DND-41 (cell line): ENCODE results near the gene JOSD2.
"Not testable (repeated sequence)": the region's sequence is repeated elsewhere in the genome, so short reads cannot be mapped to it uniquely, and the experiment has no call there.

ENCODE experiments used
- ATAC-seq: fragments of 200-7000 bp; cut with Tn5 transposase; 3 replicates; pipeline ENCODE4 v1.9.1; 2021; ENCODE audit warnings: low read depth; ENCODE audit not compliant: insufficient read depth
- DNase-seq: peaks from one replicate; pipeline ENCODE4 v3.0.0-alpha.2; 2020
- H2AFZ ChIP-seq: 2 replicates; pipeline ENCODE4 v1.6.0; 2012; ENCODE audit warnings: low read depth, low read length
- H3K27ac ChIP-seq: 2 replicates; pipeline ENCODE4 v1.5.1; 2012; ENCODE audit warnings: low read length, inconsistent platforms
- H3K27me3 ChIP-seq: fragments of 200-600 bp; sonication (generic); 2 replicates; pipeline ENCODE4 v1.6.0; 2012; ENCODE audit warnings: low read length, mild to moderate bottlenecking, inconsistent platforms; ENCODE audit not compliant: insufficient read depth, poor library complexity
- H3K36me3 ChIP-seq: 2 replicates; pipeline ENCODE4 v1.5.1; 2012; ENCODE audit warnings: low read length, inconsistent platforms; ENCODE audit not compliant: insufficient read depth
- H3K4me1 ChIP-seq: 2 replicates; pipeline ENCODE4 v1.5.1; 2012; ENCODE audit warnings: mild to moderate bottlenecking, low read length; ENCODE audit not compliant: insufficient read depth
- H3K4me2 ChIP-seq: 2 replicates; pipeline ENCODE4 v1.6.0; 2012; ENCODE audit warnings: mild to moderate bottlenecking, moderate library complexity, low read length, inconsistent platforms; ENCODE audit not compliant: insufficient read depth
- H3K4me3 ChIP-seq, 2 experiments: fragments of 200-600 bp in 1 of 2; shearing (Covaris generic) in 1 of 2; 2 replicates each; pipeline ENCODE4 v1.5.1; 2012 to 2016; ENCODE audit warnings: inconsistent platforms in 2 of 2, low read length in 2 of 2, mild to moderate bottlenecking in 2 of 2, low read depth in 1 of 2, moderate library complexity in 1 of 2
- H3K79me2 ChIP-seq: 2 replicates; pipeline ENCODE4 v1.6.0; 2012; ENCODE audit warnings: low read length, inconsistent platforms; ENCODE audit not compliant: insufficient read depth
- H3K9ac ChIP-seq: 2 replicates; pipeline ENCODE4 v1.6.0; 2012; ENCODE audit warnings: low read depth, mild to moderate bottlenecking, inconsistent platforms, low read length, moderate library complexity
- H3K9me3 ChIP-seq: 2 replicates; pipeline ENCODE4 v1.5.1; 2012; ENCODE audit warnings: low read length, moderate library complexity, mild to moderate bottlenecking, inconsistent platforms; ENCODE audit not compliant: insufficient read depth, severe bottlenecking
- H4K20me1 ChIP-seq: 2 replicates; pipeline ENCODE4 v1.6.0; 2012; ENCODE audit warnings: low read length; ENCODE audit not compliant: insufficient read depth
- CTCF ChIP-seq: IDR thresholded peaks from 2 replicates; pipeline ENCODE4 v1.5.1; 2012; ENCODE audit warnings: borderline replicate concordance, low read length, moderate library complexity, mild to moderate bottlenecking; ENCODE audit not compliant: poor library complexity, severe bottlenecking; ENCODE audit errors: extremely low read depth
- EZH2 ChIP-seq: IDR thresholded peaks from 3 replicates; pipeline ENCODE4 v1.6.1; 2012; ENCODE audit warnings: borderline replicate concordance, low read depth, mild to moderate bottlenecking, moderate library complexity, low read length, inconsistent platforms; ENCODE audit not compliant: severe bottlenecking

JOSD2 gene

GRCh38 chr19:50532952-50533351 lies 22.0 kb upstream of the JOSD2 start:
- H3K27ac ChIP-seq: no peak overlapping the region
- no peaks in the 10 kb centered on the region for H3K4me1 ChIP-seq
- H3K36me3 ChIP-seq: no peaks in the 10 kb centered on the region
- no peak overlapping the region for H2AFZ ChIP-seq
- TF ChIP-seq CTCF (no peak), EZH2 (no peak)
- no peak overlapping the region for H3K4me2 ChIP-seq
- DNase-seq (no peak), ATAC-seq (no peak)
- H4K20me1 ChIP-seq: no peaks in the 10 kb centered on the region
- H3K4me3 ChIP-seq: no peak overlapping the region
- H3K9ac ChIP-seq: no peak overlapping the region
- H3K79me2 ChIP-seq: no peaks in the 10 kb centered on the region
- no peaks in the 10 kb centered on the region for H3K27me3 ChIP-seq
- peaks cover 10% of the 10 kb centered on the region for H3K9me3 ChIP-seq

DNA sequence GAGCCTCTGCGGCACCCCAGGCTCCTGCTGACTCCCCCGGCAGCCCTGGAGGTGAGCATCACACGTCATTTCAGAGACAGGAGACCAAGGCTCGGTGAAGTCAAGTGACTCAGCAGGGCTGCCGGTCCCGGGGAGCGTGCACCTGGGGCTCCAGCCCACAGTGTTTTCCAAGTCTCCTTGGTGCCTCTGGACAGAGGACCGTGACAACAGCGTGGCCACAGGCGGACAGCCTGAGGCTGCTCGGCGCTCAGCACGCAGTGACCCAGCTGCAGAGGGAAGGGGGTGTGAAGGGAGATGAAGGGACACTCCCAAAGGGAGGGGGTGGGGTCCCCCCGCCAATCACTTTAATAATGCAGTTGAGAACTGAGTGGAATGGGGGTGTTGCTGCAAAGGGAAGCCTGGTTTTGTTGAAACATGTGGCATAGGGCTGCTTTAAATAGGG lies 20.2 kb upstream of the JOSD2 start:
- no peak overlapping the region for H3K9ac ChIP-seq

GRCh38 chr19:50528052-50528451 lies 17.1 kb upstream of the JOSD2 start:
- not testable (repeated sequence) for H3K27me3 ChIP-seq, H3K36me3 ChIP-seq, H3K4me1 ChIP-seq, H2AFZ ChIP-seq, H3K79me2 ChIP-seq, H3K9ac ChIP-seq, H3K4me2 ChIP-seq, H3K4me3 ChIP-seq, H3K9me3 ChIP-seq, ATAC-seq, H4K20me1 ChIP-seq, H3K27ac ChIP-seq, DNase-seq

More for the DNA sequence above, 20.2 kb upstream of the JOSD2 start:
- DNase-seq (no peak), ATAC-seq (no peak)
- Histone ChIP-seq H3K4me1 (no peaks in the 10 kb centered on the region), H3K36me3 (no peaks in the 10 kb centered on the region), H4K20me1 (no peaks in the 10 kb centered on the region), H3K27ac (no peak overlapping the region), H3K79me2 (no peaks in the 10 kb centered on the region), H3K9me3 (peaks cover 10% of the 10 kb centered on the region), H2AFZ (no peak overlapping the region), H3K4me2 (no peak overlapping the region), H3K4me3 (no peak overlapping the region), H3K27me3 (no peaks in the 10 kb centered on the region)
- no peak for TF ChIP-seq EZH2
- no peak for TF ChIP-seq CTCF

- Histone ChIP-seq H2AFZ (no peak overlapping the region), H3K36me3 (no peaks in the 10 kb centered on the region), H3K27me3 (no peaks in the 10 kb centered on the region), H3K4me3 (no peak overlapping the region), H3K4me2 (no peak overlapping the region), H3K9me3 (no peaks in the 10 kb centered on the region), H3K79me2 (no peaks in the 10 kb centered on the region), H3K9ac (no peak overlapping the region), H4K20me1 (no peaks in the 10 kb centered on the region), H3K4me1 (no peaks in the 10 kb centered on the region), H3K27ac (no peak overlapping the region)
- TF ChIP-seq CTCF: no peak
- TF ChIP-seq EZH2: no peak
- DNase-seq: no peak
- no peak for ATAC-seq
These were observed 11.9 kb upstream of the JOSD2 start for GRCh38 chr19:50522881-50523280.
